ENCODE data around the gene SNORC. TPM values are rescaled to one million over a fixed set of nuclear protein-coding genes. Genes with fewer than 3 reads are reported as not detected.

The SNORC gene
- total and polyA plus RNA-seq, 2 experiments from 2014 or later, result 0.39 TPM; not detected in 1

DNA sequence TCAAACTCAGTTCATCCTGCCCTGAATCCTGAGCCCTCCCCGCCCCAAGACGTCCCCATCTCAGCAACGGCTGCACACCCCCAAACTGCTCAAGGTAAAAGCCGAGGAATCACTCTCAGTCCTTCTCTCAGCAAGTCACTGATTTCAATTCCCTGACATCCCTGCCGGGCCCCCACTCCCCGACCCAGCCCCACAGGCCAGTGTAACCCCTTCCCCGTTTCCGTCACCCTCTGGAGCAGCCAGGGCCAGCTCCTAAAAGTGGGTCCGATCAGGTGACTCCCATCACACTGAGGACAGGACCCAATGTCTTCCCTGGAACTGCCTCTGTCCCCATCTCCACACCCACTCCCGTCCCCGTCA lies 20.5 kb downstream of the SNORC start:
- Histone ChIP-seq H3K27ac (no peak overlapping the region), H3K4me2 (ENCODE audit: unreplicated experiment) (no peak overlapping the region), H3K27me3 (replicated peaks; ENCODE audit: insufficient read depth) (0 out of 2 replicates have a peak, but pooled peaks cover 3% of the 10 kb centered on the region), H3K9ac (no peak overlapping the region), H3K9me3 (ENCODE audit: low read depth) (no peaks in the 10 kb centered on the region), H3K36me3 (ENCODE audit: low read depth) (no peaks in the 10 kb centered on the region), H3K79me2 (ENCODE audit: insufficient read depth) (no peaks in the 10 kb centered on the region), H3K9me2 (ENCODE audit: insufficient read depth) (no peaks in the 10 kb centered on the region), H4K20me1 (ENCODE audit: insufficient read depth) (no peaks in the 10 kb centered on the region), H3K4me3 (no peak overlapping the region), H3F3A (ENCODE audit: insufficient read depth) (no peaks in the 10 kb centered on the region), H3K4me1 (ENCODE audit: insufficient read depth) (peaks cover 5% of the 10 kb centered on the region), H2AFZ (no peak overlapping the region)
- no peak for DNase-seq
- WGBS, 2 experiments (ENCODE audit: low coverage in 1 of 2, low lambda C conversion rate in 2 of 2, missing lambda C conversion rate in 2 of 2), result 63 to 76% methylated on average over 5 to 11 of the region's 11 CpGs
- in situ Hi-C loops (cut with MboI), result no loop called here
- TF ChIP-seq EZH2 (IDR thresholded peaks at IDR 0.05; ENCODE audit: insufficient read depth, poor library complexity, severe bottlenecking) (no peak), EZH2phosphoT487 (IDR thresholded peaks at IDR 0.05; ENCODE audit: insufficient read depth, low read depth) (no peak)

DNA sequence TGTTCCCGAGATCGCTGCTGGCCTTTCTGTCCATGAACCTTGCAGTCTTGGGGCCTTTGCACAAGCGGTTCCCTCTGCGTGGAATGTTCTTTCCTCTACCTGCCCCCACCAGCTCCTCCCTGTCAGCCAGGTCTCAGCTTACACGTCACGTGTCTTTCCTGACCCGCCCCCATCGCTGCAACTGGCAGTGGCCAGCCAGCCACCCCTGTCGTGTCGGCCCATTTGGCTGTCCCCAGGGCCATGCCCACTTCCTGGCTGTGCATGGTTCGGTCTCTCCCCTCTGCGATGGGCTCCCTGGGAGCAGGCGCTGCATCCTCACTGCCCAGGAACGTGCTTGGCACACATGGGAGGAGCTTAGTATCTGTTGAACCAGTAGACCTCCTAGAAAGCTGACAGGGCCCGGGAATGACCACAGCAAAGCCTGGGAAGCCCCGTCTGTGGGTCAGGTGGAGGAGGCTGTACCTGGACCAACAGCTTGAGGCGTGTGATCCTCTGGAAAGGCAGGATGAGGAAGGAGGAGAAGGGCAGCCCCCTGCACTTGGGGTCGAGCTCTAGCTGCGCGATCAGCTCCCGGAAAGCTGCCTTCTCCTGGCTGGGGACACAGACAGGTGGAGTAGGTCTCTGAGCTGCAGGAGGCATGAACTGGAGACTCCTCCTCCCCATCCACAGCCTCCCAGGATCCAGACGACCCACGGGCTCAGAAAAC lies 21.0 kb downstream of the SNORC start:
- no peaks in the 10 kb centered on the region for H3F3A ChIP-seq (ENCODE audit: insufficient read depth)
- DNase-seq, result peak; percentile 39
- no peaks in the 10 kb centered on the region for H3K9me2 ChIP-seq (ENCODE audit: insufficient read depth)
- no peaks in the 10 kb centered on the region for H4K20me1 ChIP-seq (ENCODE audit: insufficient read depth)
- no peak overlapping the region for H3K27ac ChIP-seq
- no peak overlapping the region for H2AFZ ChIP-seq
- H3K4me2 ChIP-seq (ENCODE audit: unreplicated experiment), result peak overlapping the region; percentile 77
- TF ChIP-seq EZH2 (IDR thresholded peaks at IDR 0.05; ENCODE audit: insufficient read depth, poor library complexity, severe bottlenecking) (no peak), EZH2phosphoT487 (IDR thresholded peaks at IDR 0.05; ENCODE audit: insufficient read depth, low read depth) (no peak)
- no peak overlapping the region for H3K9ac ChIP-seq
- no peaks in the 10 kb centered on the region for H3K79me2 ChIP-seq (ENCODE audit: insufficient read depth)
- H3K4me1 ChIP-seq (ENCODE audit: insufficient read depth), result peaks cover 5% of the 10 kb centered on the region
- H3K9me3 ChIP-seq (ENCODE audit: low read depth), result no peaks in the 10 kb centered on the region
- in situ Hi-C loops (cut with MboI), result no loop called here
- H3K27me3 ChIP-seq (replicated peaks; ENCODE audit: insufficient read depth), result 0 out of 2 replicates have a peak, but pooled peaks cover under 1% of the 10 kb centered on the region
- H3K4me3 ChIP-seq, result no peak overlapping the region
- 47% methylated on average over 23 of the region's 23 CpGs for WGBS, 2 experiments (ENCODE audit: low coverage in 1 of 2, low lambda C conversion rate in 2 of 2, missing lambda C conversion rate in 2 of 2)
- H3K36me3 ChIP-seq (ENCODE audit: low read depth), result no peaks in the 10 kb centered on the region

DNA sequence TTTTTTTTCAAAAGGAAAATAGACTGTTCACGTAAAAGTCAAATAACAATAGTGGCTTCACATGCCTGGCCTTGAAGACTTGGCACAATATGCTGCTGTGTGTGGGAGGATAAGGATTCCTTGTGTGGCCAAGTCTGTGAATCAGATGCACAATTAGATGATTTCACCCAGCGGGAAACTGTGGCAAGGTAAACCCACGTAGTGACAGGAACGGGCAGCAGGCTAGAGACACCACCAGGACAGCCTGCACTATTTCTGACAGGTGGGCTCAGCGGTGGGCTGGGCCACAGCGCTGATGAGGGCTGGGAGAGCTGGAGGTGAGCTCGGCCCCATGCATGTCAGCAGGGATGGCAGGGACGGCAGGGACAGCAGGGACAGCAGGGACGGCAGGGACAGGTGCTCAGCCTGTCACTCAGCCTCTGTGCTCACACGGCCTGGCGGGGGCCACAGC lies 21.6 kb downstream of the SNORC start:
- Histone ChIP-seq H3K79me2 (ENCODE audit: insufficient read depth) (no peaks in the 10 kb centered on the region), H3K4me1 (ENCODE audit: insufficient read depth) (peaks cover 5% of the 10 kb centered on the region), H4K20me1 (ENCODE audit: insufficient read depth) (no peaks in the 10 kb centered on the region), H3K4me2 (ENCODE audit: unreplicated experiment) (peak overlapping the region; percentile 77), H3K9ac (no peak overlapping the region), H3F3A (ENCODE audit: insufficient read depth) (no peaks in the 10 kb centered on the region), H3K27ac (no peak overlapping the region), H3K9me3 (ENCODE audit: low read depth) (no peaks in the 10 kb centered on the region), H3K4me3 (no peak overlapping the region), H3K36me3 (ENCODE audit: low read depth) (no peaks in the 10 kb centered on the region), H3K9me2 (ENCODE audit: insufficient read depth) (no peaks in the 10 kb centered on the region), H2AFZ (no peak overlapping the region), H3K27me3 (replicated peaks; ENCODE audit: insufficient read depth) (no peaks in the 10 kb centered on the region)
- DNase-seq, result peak; percentile 92
- TF ChIP-seq EZH2phosphoT487 (IDR thresholded peaks at IDR 0.05; ENCODE audit: insufficient read depth, low read depth) (no peak), EZH2 (IDR thresholded peaks at IDR 0.05; ENCODE audit: insufficient read depth, poor library complexity, severe bottlenecking) (no peak)
- in situ Hi-C loops (cut with MboI), result no loop called here
- 36 to 45% methylated on average over 11 of the region's 11 CpGs for WGBS, 2 experiments (ENCODE audit: low coverage in 1 of 2, low lambda C conversion rate in 2 of 2, missing lambda C conversion rate in 2 of 2)

DNA sequence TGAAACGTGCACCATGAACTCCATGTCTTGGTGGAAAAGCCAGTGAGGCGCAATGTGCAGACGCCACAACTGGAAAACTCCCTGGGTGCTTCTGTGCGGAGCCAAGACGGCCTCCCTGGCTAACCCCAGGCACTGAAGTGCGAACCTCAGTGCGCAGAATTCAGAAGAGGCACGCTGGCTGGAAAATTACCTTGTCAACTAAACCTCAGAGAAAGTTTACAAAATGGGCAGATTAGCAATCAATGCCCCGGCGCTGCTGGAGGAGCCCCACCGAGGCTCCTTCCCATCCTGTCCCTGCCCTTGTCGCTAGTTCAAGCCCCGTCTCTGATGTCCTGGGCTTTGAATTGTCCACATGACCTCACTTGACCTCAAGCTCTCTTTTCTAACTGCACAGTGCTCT lies 22.2 kb downstream of the SNORC start:
- Histone ChIP-seq H4K20me1 (ENCODE audit: insufficient read depth) (no peaks in the 10 kb centered on the region), H3K27me3 (replicated peaks; ENCODE audit: insufficient read depth) (no peaks in the 10 kb centered on the region), H3K27ac (no peak overlapping the region), H3K4me1 (ENCODE audit: insufficient read depth) (peaks cover 5% of the 10 kb centered on the region), H3K36me3 (ENCODE audit: low read depth) (no peaks in the 10 kb centered on the region), H3K4me2 (ENCODE audit: unreplicated experiment) (no peak overlapping the region), H3K9ac (no peak overlapping the region), H3K79me2 (ENCODE audit: insufficient read depth) (no peaks in the 10 kb centered on the region), H3K9me3 (ENCODE audit: low read depth) (no peaks in the 10 kb centered on the region), H3K9me2 (ENCODE audit: insufficient read depth) (no peaks in the 10 kb centered on the region), H2AFZ (no peak overlapping the region), H3F3A (ENCODE audit: insufficient read depth) (no peaks in the 10 kb centered on the region), H3K4me3 (no peak overlapping the region)
- no peak for TF ChIP-seq EZH2phosphoT487 (IDR thresholded peaks at IDR 0.05; ENCODE audit: insufficient read depth, low read depth)
- no peak for TF ChIP-seq EZH2 (IDR thresholded peaks at IDR 0.05; ENCODE audit: insufficient read depth, poor library complexity, severe bottlenecking)
- DNase-seq, result no peak
- in situ Hi-C loops (cut with MboI), result no loop called here
- WGBS, 2 experiments (ENCODE audit: low coverage in 1 of 2, low lambda C conversion rate in 2 of 2, missing lambda C conversion rate in 2 of 2), result 88 to 92% methylated on average over 13 of the region's 13 CpGs

Data from GM23248 (cell line).